GM18868 (cell line): ENCODE measurements around the gene DRG2.

Experiments
- ATAC-seq: cut with Tn5 transposase; IDR thresholded peaks from one replicate; pipeline ENCODE4 v1.9.1; 2021; ENCODE audit warnings: mild to moderate bottlenecking, moderate library complexity; ENCODE audit not compliant: unreplicated experiment

DRG2 gene

GRCh38 chr17:18142417-18142816 lies 54.7 kb downstream of the DRG2 start:
- ATAC-seq: no peak

DNA sequence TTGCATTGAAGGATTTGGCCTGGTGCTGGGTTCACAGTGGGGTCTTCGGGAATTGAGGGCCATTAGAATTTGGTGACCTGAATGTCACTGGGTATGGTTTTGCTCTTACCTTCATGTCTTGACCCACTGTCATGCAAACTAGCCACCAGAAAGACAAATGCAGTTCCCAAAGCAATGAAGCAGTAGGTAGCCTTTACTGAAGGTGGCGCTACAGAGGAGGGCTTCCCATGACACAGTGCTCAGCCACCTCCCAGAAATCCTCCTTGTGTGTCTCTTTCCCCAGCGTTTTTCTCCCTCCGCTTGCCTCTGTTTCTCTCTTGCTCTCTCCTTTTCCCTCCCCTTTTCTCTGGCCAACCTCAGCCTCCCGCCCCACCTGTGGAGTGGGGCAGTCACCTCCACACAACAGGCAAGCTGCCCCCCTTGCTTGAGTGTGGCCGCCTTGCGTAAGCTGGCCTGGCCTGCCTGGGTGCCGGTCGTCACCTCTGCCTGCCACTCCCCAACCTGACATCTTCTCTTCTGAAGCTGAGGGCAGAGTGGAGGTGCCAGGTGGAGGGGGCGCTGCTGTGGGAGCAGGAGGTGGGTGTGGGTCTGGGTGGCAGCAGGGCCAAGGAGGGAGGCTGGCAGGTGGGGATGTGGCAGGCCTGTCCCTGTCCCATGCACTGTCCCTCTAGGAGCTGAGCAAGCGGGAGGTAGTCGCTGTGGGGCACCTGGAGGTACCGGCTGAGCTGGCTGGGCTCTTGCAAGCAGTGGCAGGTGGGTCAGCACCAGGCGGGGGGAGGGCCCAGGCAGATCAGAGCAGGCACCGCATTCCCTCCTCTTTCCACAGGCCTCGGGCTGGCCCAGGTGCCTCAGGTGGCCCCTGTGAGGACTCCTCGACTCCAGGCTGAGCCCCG lies 55.5 kb downstream of the DRG2 start:
- ATAC-seq: no peak

DNA sequence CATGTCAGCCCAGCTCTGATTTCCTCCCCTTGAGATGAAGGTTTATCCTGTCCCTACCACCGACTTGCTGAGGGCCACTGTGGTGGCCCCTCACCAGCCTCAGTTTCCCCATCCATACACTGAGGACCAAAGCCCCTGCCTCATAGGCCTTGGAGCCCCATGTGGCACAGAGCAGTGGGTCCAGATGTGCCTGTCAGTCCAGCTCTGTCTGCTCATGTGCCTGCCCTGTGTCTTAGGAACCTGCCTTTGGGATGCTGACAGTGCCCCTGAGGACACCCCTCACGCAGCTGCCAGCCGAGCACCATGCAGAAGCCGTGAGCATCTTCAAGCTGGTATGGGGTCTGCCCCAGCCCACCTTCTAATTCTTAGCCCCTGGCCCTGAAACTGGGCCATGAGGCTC lies 56.5 kb downstream of the DRG2 start:
- no peak for ATAC-seq

- ATAC-seq: no peak
Observed at GRCh38 chr17:18144855-18145254, 57.1 kb downstream of the DRG2 start.

DNA sequence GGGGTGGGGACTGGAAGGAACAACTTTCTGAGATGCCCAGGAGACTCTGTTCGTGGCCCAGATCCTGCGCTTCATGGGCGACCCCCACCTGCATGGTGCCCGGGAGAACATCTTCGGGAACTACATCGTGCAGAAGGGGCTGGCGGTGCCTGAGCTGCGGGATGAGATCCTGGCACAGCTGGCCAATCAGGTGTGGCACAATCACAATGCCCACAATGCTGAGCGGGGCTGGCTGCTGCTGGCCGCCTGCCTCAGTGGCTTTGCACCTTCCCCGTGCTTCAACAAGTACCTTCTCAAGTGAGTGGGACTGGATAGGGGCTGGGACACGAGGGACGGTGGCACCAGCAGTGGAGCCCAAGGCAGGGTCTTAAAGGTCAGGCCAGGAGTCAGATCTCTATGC lies 58.1 kb downstream of the DRG2 start:
- no peak for ATAC-seq

GRCh38 chr17:18146259-18146658 lies 58.5 kb downstream of the DRG2 start:
- ATAC-seq: no peak

- no peak for ATAC-seq
Observed at GRCh38 chr17:18146980-18147379, 59.2 kb downstream of the DRG2 start.

- ATAC-seq: no peak
Observed at GRCh38 chr17:18148586-18148985, 60.8 kb downstream of the DRG2 start.

GRCh38 chr17:18151290-18151689 lies 63.5 kb downstream of the DRG2 start:
- no peak for ATAC-seq

GRCh38 chr17:18155179-18155578 lies 67.4 kb downstream of the DRG2 start:
- ATAC-seq: no peak

GRCh38 chr17:18156171-18156975 lies 68.6 kb downstream of the DRG2 start:
- no peak for ATAC-seq

GRCh38 chr17:18156976-18157280 lies 69.2 kb downstream of the DRG2 start:
- ATAC-seq: no peak
